WI38 (cell line): ENCODE results near the gene PLEKHA5.

ENCODE experiments used
- H3K4me3 ChIP-seq: 2 replicates; pipeline ENCODE4 v1.5.1; 2011; ENCODE audit warnings: low read depth, mild to moderate bottlenecking, control low read depth, low read length
- CTCF ChIP-seq: IDR thresholded peaks from 2 replicates; pipeline ENCODE4 v1.5.1; 2012; ENCODE audit warnings: low read depth, mild to moderate bottlenecking, control low read depth, low read length

PLEKHA5 gene

DNA sequence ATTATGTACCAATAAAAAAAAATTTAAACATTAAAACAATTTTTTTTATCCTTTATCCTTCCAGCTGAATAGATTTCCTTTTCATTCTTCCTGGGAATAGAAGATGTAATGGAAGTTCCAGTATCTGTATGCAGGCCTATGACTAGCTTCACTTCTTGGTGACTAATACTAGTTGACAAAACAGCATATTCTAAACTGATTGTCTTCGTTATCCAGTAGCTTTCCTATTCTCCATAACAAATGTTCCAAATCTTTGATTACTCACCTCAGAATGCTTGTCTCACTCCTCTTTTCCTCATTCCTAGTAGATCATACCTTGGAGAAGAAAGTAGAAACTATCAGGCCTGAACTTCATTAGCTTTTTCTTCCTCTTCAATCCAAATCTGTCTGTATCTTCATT, 70.7 kb downstream of the PLEKHA5 start:
- no peak for TF ChIP-seq CTCF

DNA sequence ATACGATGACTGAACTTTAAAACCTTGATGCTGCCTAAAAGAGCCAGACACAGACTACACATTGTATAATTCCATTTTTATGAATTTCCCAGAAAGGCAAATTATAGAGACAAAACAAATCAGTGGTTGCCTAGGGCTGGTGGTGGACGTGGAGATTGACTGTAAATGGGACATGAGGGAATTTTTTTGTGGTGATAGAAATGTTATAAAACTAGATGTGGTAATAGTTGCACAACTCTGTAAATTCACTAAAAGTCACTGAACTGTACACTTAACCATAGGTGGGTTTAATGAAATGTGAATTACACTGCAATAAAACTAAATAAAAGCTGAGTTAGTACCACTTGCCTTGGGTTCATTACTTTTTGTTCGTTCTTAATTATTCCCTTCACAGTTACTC, 72.1 kb downstream of the PLEKHA5 start:
- no peak for TF ChIP-seq CTCF
- H3K4me3 ChIP-seq = no peak overlapping the region

More for the DNA sequence above, 70.7 kb downstream of the PLEKHA5 start:
- H3K4me3 ChIP-seq = no peak overlapping the region

GRCh38 chr12:19203013-19203412, 73.5 kb downstream of the PLEKHA5 start:
- H3K4me3 ChIP-seq = no peak overlapping the region
- TF ChIP-seq CTCF = no peak

DNA sequence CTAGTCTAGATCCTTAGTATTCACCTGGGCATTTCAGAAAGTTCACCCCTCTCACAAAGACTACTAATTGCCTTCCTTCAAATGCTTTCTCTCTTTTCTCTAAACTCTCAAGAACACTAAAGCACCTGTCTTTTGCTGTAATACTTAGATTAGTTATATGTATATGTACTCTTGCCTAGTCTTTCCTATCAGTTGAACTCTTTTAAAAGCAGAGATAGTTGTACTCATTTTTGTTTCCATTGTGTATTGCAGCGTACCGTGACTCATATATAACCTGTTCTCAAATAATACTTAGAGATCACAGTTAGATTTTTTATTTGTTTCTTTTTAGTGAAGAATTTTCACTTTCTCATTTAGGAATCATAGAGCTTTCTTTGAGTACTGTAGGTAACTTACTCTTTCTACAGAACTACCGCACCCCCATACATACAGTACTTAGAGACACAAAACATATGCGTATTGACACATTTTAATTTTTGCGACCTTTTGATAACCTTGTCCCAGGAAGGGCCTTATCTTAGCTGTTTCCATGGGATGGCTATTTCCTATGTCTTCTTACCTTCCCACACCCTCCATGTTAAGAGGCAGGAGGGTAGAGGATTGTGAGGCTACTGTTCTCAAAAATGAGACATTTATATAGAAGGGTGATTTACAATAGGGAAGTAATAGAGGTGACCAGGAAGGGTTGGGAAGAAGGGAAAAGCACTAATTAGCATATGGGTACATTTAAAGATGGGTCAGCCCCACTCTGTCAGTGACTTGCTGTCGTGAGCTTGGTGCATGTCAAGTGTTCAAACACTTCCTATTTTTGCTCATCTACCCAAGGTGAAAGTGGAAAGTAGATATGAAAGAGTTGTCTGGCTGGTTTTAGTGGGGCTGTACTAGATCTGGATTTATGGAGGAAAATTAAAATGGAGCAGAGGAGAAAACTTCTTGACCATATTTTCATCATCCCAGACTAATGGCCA, 74.3 kb downstream of the PLEKHA5 start:
- no peak overlapping the region for H3K4me3 ChIP-seq
- TF ChIP-seq CTCF = no peak

- no peak for TF ChIP-seq CTCF
- H3K4me3 ChIP-seq = no peak overlapping the region
Observed at GRCh38 chr12:19205120-19205519, 75.6 kb downstream of the PLEKHA5 start.

- TF ChIP-seq CTCF = no peak
- no peak overlapping the region for H3K4me3 ChIP-seq
Observed at GRCh38 chr12:19206493-19207077, 77.1 kb downstream of the PLEKHA5 start.

DNA sequence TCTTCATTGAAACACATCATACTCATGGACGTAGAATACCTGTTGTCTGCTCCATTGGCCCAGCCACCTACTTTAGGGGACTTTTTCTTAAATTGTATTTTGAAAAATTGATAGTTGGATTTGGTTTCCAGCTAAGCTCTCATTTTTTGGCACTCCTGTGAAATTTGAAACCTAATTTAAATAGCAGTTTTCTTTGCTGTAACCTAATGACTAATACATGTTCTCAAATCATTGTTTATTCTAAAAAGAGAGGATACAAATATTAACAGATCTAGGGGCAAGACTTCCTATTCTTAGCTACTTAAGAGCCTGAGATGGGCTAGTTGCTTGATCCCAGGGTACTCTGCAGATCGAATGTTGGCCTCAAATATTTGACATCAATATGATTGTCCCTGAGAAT, 78.9 kb downstream of the PLEKHA5 start:
- TF ChIP-seq CTCF = no peak
- H3K4me3 ChIP-seq = no peak overlapping the region
